ENCODE results near the gene KRT16.

Gene KRT16

DNA sequence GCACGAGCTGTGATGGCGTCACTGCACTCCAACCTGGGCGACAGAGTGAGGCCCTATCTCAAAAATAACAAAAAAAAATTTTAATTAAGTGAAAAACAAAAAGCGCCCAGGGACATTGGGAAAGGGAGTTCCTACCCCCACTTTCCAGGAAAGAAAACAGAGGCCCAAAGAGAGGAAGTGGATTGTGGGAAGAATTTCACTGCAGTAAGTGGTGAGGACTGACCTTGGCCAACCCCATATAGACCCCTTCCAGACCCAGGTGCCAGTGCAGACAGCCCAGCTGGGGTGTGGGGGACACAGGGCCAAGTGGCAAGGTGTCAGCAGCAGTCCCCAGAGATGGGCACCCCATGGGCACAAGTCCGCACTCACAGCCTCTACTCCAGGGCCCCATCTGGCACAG lies 40.9 kb upstream of the KRT16 start:
- H3K79me1 ChIP-seq (ENCODE audit: low read length): no peaks in the 10 kb centered on the region
- H3K27me3 ChIP-seq (ENCODE audit: insufficient read depth, low read length, poor library complexity): no peaks in the 10 kb centered on the region
- H3K9ac ChIP-seq (ENCODE audit: low read length): no peak overlapping the region
- no peak overlapping the region for H2BK5ac ChIP-seq (ENCODE audit: low read length)
- H3K23ac ChIP-seq (ENCODE audit: low read length): no peak overlapping the region
- H4K5ac ChIP-seq (ENCODE audit: low read length): no peak overlapping the region
- no peak overlapping the region for H3K4me2 ChIP-seq (ENCODE audit: low read length)
- H3K4me1 ChIP-seq (ENCODE audit: control insufficient read depth, low read depth, low read length): no peaks in the 10 kb centered on the region
- no peaks in the 10 kb centered on the region for H3K36me3 ChIP-seq (ENCODE audit: control insufficient read depth, insufficient read depth, low read length)
- DNase-seq: no peak
- no peak overlapping the region for H3K56ac ChIP-seq (ENCODE audit: low read length)
- no peak overlapping the region for H3K4me3 ChIP-seq (ENCODE audit: low read length)
- H3K27ac ChIP-seq (ENCODE audit: low read depth, low read length): no peak overlapping the region
- no peak overlapping the region for H3K18ac ChIP-seq (ENCODE audit: low read length)
- no peak overlapping the region for H2BK120ac ChIP-seq (ENCODE audit: low read depth, low read length)
- H4K8ac ChIP-seq (ENCODE audit: low read depth, low read length): no peak overlapping the region
- no CpG with 5 or more reads among the region's 5 CpGs for WGBS (ENCODE audit: extremely low coverage, insufficient coverage, low lambda C conversion rate)
- no peak overlapping the region for H2BK15ac ChIP-seq (replicated peaks; ENCODE audit: low read depth)
- H3K79me2 ChIP-seq (ENCODE audit: control insufficient read depth, insufficient read depth, low read length): no peaks in the 10 kb centered on the region
- H2AK5ac ChIP-seq (ENCODE audit: low read length): no peak overlapping the region
- no peak overlapping the region for H3K4ac ChIP-seq (ENCODE audit: low read depth, low read length)

DNA sequence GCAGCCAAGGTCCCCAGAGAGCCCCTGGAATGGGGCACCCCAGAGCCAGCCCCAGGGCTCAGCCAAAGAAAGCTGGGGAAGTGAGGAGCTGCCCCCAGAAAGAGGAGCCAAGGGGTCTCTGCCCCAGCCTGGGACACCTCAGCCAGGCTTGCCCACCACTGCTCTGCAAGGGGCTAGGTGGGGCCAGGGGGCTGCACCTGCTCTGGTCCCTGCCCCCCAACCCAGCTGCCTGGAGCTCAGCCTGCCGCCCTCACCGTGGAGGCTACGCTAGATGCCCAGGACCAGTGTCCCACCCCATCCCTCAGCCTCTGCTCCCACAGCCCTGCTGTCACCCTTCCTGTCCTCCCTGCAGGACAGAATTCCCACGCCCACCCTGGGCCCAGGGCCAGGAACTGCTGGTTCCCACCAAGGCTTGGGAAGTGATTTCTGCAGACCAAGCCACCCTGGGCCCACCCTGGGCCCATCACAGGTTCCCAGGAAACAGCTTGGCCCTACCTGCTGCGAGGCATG lies 39.9 kb upstream of the KRT16 start:
- Histone ChIP-seq H3K27ac (ENCODE audit: low read depth, low read length) (no peak overlapping the region), H2AK5ac (ENCODE audit: low read length) (no peak overlapping the region), H3K27me3 (ENCODE audit: insufficient read depth, low read length, poor library complexity) (no peaks in the 10 kb centered on the region), H3K4ac (ENCODE audit: low read depth, low read length) (no peak overlapping the region), H2BK120ac (ENCODE audit: low read depth, low read length) (no peak overlapping the region), H3K4me1 (ENCODE audit: control insufficient read depth, low read depth, low read length) (no peaks in the 10 kb centered on the region), H2BK5ac (ENCODE audit: low read length) (no peak overlapping the region), H3K18ac (ENCODE audit: low read length) (no peak overlapping the region), H2BK15ac (replicated peaks; ENCODE audit: low read depth) (no peak overlapping the region), H3K4me2 (ENCODE audit: low read length) (no peak overlapping the region), H3K36me3 (ENCODE audit: control insufficient read depth, insufficient read depth, low read length) (no peaks in the 10 kb centered on the region), H3K56ac (ENCODE audit: low read length) (no peak overlapping the region), H3K23ac (ENCODE audit: low read length) (no peak overlapping the region), H3K79me2 (ENCODE audit: control insufficient read depth, insufficient read depth, low read length) (no peaks in the 10 kb centered on the region), H4K8ac (ENCODE audit: low read depth, low read length) (no peak overlapping the region), H3K4me3 (ENCODE audit: low read length) (no peak overlapping the region), H3K9ac (ENCODE audit: low read length) (no peak overlapping the region), H3K79me1 (ENCODE audit: low read length) (no peaks in the 10 kb centered on the region), H4K5ac (ENCODE audit: low read length) (no peak overlapping the region)
- no CpG with 5 or more reads among the region's 5 CpGs for WGBS (ENCODE audit: extremely low coverage, insufficient coverage, low lambda C conversion rate)
- no peak for DNase-seq

DNA sequence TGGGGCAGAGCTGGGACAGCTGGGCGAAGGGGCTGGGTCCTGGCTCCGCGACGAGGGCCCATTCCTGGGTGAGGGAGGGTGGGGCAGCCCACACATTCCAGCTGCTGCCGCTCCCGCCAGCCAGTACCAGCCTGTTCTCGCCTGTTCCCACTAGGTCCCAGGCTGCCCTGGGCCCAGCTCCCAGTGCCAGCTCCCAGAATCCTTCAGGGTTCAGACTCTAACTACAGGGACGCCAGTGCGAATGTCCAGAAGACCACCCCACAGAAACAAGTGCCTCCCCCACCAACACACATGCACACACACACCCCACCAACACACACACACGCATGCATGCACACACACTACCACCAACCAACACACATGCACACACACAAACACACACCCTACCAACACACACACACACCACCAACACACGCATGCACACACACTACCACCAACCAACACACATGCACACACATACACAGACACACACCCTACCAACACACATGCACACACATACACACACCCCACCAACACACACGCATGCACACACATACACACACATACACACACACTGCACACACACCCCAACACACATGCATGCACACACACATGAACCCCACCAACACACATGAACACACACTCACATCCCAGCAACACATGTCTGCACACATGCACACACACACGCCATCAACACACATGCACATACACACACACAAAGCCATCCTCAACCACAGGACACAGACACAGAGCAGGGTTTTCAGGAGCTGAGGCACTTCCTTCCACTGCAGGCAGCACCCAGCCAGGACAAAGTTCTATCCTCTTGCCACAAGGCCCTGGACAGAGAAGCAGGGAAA lies 39.3 kb upstream of the KRT16 start:
- Histone ChIP-seq H3K4ac (ENCODE audit: low read depth, low read length) (no peak overlapping the region), H3K9ac (ENCODE audit: low read length) (no peak overlapping the region), H3K79me1 (ENCODE audit: low read length) (no peaks in the 10 kb centered on the region), H3K79me2 (ENCODE audit: control insufficient read depth, insufficient read depth, low read length) (no peaks in the 10 kb centered on the region), H3K4me3 (ENCODE audit: low read length) (no peak overlapping the region), H3K36me3 (ENCODE audit: control insufficient read depth, insufficient read depth, low read length) (no peaks in the 10 kb centered on the region), H3K27ac (ENCODE audit: low read depth, low read length) (no peak overlapping the region), H3K56ac (ENCODE audit: low read length) (no peak overlapping the region), H3K23ac (ENCODE audit: low read length) (no peak overlapping the region), H3K18ac (ENCODE audit: low read length) (no peak overlapping the region), H4K8ac (ENCODE audit: low read depth, low read length) (no peak overlapping the region), H2BK5ac (ENCODE audit: low read length) (no peak overlapping the region), H2AK5ac (ENCODE audit: low read length) (no peak overlapping the region), H2BK15ac (replicated peaks; ENCODE audit: low read depth) (no peak overlapping the region), H3K4me1 (ENCODE audit: control insufficient read depth, low read depth, low read length) (no peaks in the 10 kb centered on the region), H3K27me3 (ENCODE audit: insufficient read depth, low read length, poor library complexity) (no peaks in the 10 kb centered on the region), H3K4me2 (ENCODE audit: low read length) (no peak overlapping the region), H2BK120ac (ENCODE audit: low read depth, low read length) (no peak overlapping the region), H4K5ac (ENCODE audit: low read length) (no peak overlapping the region)
- 100% methylated on average over 1 of the region's 13 CpGs for WGBS (ENCODE audit: extremely low coverage, insufficient coverage, low lambda C conversion rate)
- no peak for DNase-seq

DNA sequence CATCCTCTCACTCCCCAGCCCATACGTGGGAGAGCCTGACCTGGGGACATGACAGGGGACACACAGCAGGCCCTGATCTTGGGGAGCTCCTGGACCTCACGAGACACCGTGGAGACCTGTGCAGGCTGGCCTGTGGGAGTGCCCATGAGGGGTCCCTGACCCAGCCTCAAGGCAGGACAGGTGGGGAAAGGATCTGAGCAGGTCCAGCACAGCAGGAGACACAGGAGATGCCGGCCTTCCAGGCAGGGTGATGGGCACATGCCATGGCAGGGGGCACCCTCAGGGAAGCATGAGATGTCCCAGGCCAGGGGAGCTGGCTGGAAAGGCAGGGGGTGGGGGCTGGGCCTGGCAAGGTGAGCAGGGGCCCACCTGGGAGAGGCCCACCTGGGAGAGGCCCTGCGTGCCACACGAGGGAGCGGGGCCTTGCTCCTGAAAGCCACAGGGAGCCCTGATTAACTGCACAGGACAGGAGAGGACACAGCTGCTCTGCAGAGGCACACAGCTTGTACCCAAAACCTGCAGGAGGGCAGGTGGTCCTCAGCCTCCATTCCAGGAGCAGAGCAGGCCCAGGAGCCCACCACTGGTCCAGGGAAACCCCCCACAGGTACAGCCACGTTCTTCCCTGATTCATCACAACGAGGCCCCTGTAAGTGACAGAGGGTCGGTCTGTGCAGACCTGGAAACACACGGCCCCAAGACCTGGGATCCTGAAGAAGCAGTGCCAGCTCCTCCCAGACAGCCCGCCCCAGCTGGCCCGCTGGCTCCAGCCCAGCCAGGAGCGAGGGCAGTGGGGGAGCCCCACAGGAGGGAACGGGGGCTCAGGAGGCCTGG lies 38.4 kb upstream of the KRT16 start:
- no peak overlapping the region for H2BK120ac ChIP-seq (ENCODE audit: low read depth, low read length)
- H3K18ac ChIP-seq (ENCODE audit: low read length): no peak overlapping the region
- no peak overlapping the region for H3K4ac ChIP-seq (ENCODE audit: low read depth, low read length)
- no peaks in the 10 kb centered on the region for H3K4me1 ChIP-seq (ENCODE audit: control insufficient read depth, low read depth, low read length)
- no peak overlapping the region for H3K27ac ChIP-seq (ENCODE audit: low read depth, low read length)
- no peaks in the 10 kb centered on the region for H3K27me3 ChIP-seq (ENCODE audit: insufficient read depth, low read length, poor library complexity)
- no peak overlapping the region for H3K9ac ChIP-seq (ENCODE audit: low read length)
- no peak overlapping the region for H2BK15ac ChIP-seq (replicated peaks; ENCODE audit: low read depth)
- WGBS (ENCODE audit: extremely low coverage, insufficient coverage, low lambda C conversion rate): no CpG with 5 or more reads among the region's 15 CpGs
- no peaks in the 10 kb centered on the region for H3K79me2 ChIP-seq (ENCODE audit: control insufficient read depth, insufficient read depth, low read length)
- no peak overlapping the region for H3K56ac ChIP-seq (ENCODE audit: low read length)
- no peaks in the 10 kb centered on the region for H3K79me1 ChIP-seq (ENCODE audit: low read length)
- no peaks in the 10 kb centered on the region for H3K36me3 ChIP-seq (ENCODE audit: control insufficient read depth, insufficient read depth, low read length)
- no peak overlapping the region for H3K4me2 ChIP-seq (ENCODE audit: low read length)
- no peak overlapping the region for H2AK5ac ChIP-seq (ENCODE audit: low read length)
- no peak overlapping the region for H3K4me3 ChIP-seq (ENCODE audit: low read length)
- no peak overlapping the region for H4K8ac ChIP-seq (ENCODE audit: low read depth, low read length)
- no peak overlapping the region for H2BK5ac ChIP-seq (ENCODE audit: low read length)
- H3K23ac ChIP-seq (ENCODE audit: low read length): no peak overlapping the region
- no peak overlapping the region for H4K5ac ChIP-seq (ENCODE audit: low read length)
- no peak for DNase-seq

DNA sequence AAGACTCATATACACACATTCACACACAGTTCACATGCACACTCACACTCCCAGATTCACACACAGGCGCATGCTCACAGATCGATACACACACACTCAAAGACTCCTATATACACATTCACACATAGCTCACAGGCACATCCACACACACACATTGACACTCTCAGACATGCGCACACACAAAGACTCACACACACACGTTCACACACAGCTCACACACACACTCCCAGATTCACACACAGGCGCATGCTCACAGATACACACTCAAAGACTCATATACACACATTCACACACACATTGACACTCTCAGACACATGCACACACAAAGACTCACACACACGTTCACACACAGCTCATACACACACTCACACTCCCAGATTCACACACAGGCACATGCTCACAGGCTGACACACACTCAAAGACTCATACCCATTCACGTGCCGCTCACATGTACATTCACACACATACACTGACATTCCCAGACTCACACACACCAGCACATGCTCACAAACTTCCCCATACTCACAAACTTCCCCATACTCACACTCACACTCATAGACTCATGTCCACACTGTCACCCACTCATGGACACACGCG lies 37.5 kb upstream of the KRT16 start:
- Histone ChIP-seq H3K27ac (ENCODE audit: low read depth, low read length) (no peak overlapping the region), H3K79me2 (ENCODE audit: control insufficient read depth, insufficient read depth, low read length) (no peaks in the 10 kb centered on the region), H3K36me3 (ENCODE audit: control insufficient read depth, insufficient read depth, low read length) (no peaks in the 10 kb centered on the region), H3K56ac (ENCODE audit: low read length) (no peak overlapping the region), H2AK5ac (ENCODE audit: low read length) (no peak overlapping the region), H3K79me1 (ENCODE audit: low read length) (no peaks in the 10 kb centered on the region), H3K23ac (ENCODE audit: low read length) (no peak overlapping the region), H3K4me1 (ENCODE audit: control insufficient read depth, low read depth, low read length) (no peaks in the 10 kb centered on the region), H3K4me2 (ENCODE audit: low read length) (no peak overlapping the region), H4K8ac (ENCODE audit: low read depth, low read length) (no peak overlapping the region), H2BK5ac (ENCODE audit: low read length) (no peak overlapping the region), H4K5ac (ENCODE audit: low read length) (no peak overlapping the region), H3K27me3 (ENCODE audit: insufficient read depth, low read length, poor library complexity) (no peaks in the 10 kb centered on the region), H3K18ac (ENCODE audit: low read length) (no peak overlapping the region), H2BK120ac (ENCODE audit: low read depth, low read length) (no peak overlapping the region), H2BK15ac (replicated peaks; ENCODE audit: low read depth) (no peak overlapping the region), H3K9ac (ENCODE audit: low read length) (no peak overlapping the region), H3K4me3 (ENCODE audit: low read length) (no peak overlapping the region), H3K4ac (ENCODE audit: low read depth, low read length) (no peak overlapping the region)
- no peak for DNase-seq
- 100% methylated on average over 2 of the region's 10 CpGs for WGBS (ENCODE audit: extremely low coverage, insufficient coverage, low lambda C conversion rate)
